GM06990 (cell line): Measurements from ENCODE around the gene DIPK1C.

ENCODE experiments used
- DNase-seq: peaks from one replicate; pipeline ENCODE4 v3.0.0-alpha.2; 2011; ENCODE audit not compliant: insufficient read length; ENCODE audit errors: extremely low read depth
- H3K27me3 ChIP-seq: replicated peaks from 2 replicates; pipeline ENCODE4 v1.6.0; 2011; ENCODE audit warnings: low read length; ENCODE audit not compliant: control insufficient read depth, insufficient read depth
- H3K36me3 ChIP-seq: 2 replicates; pipeline ENCODE4 v1.5.1; 2011; ENCODE audit warnings: low read length; ENCODE audit not compliant: control insufficient read depth, insufficient read depth
- H3K4me3 ChIP-seq: replicated peaks from 2 replicates; pipeline ENCODE4 v1.5.1; 2011; ENCODE audit warnings: low read depth, mild to moderate bottlenecking, control low read depth, low read length
- CTCF ChIP-seq: IDR thresholded peaks from 2 replicates; pipeline ENCODE4 v1.5.1; 2011; ENCODE audit warnings: low read length, control low read depth, mild to moderate bottlenecking, inconsistent platforms; ENCODE audit not compliant: insufficient read depth, poor library complexity, severe bottlenecking

DIPK1C gene

DNA sequence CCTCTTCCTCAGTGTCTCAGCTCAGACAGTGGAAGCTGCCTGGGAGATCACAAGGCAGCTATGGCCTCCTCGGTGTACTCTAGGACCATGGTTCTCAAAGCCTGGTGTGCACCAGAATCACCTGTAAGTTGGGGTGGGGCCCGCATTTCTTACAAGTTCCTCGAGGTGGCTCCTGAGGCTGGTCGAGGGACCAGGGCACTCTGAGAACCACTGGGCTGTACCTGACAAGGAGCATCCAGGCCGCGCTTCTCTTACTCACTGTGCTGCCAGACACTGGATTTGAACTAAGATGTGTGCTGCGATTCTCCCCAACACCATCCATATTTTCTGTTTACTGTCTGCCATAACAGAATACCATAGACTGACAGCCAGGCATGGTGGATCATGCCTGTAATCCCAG is 59.5 kb downstream of the DIPK1C start:
- Histone ChIP-seq H3K27me3 (peaks cover 1% of the 10 kb centered on the region), H3K4me3 (no peak overlapping the region), H3K36me3 (no peaks in the 10 kb centered on the region)
- TF ChIP-seq CTCF: peak; percentile 14
- no peak for DNase-seq

DNA sequence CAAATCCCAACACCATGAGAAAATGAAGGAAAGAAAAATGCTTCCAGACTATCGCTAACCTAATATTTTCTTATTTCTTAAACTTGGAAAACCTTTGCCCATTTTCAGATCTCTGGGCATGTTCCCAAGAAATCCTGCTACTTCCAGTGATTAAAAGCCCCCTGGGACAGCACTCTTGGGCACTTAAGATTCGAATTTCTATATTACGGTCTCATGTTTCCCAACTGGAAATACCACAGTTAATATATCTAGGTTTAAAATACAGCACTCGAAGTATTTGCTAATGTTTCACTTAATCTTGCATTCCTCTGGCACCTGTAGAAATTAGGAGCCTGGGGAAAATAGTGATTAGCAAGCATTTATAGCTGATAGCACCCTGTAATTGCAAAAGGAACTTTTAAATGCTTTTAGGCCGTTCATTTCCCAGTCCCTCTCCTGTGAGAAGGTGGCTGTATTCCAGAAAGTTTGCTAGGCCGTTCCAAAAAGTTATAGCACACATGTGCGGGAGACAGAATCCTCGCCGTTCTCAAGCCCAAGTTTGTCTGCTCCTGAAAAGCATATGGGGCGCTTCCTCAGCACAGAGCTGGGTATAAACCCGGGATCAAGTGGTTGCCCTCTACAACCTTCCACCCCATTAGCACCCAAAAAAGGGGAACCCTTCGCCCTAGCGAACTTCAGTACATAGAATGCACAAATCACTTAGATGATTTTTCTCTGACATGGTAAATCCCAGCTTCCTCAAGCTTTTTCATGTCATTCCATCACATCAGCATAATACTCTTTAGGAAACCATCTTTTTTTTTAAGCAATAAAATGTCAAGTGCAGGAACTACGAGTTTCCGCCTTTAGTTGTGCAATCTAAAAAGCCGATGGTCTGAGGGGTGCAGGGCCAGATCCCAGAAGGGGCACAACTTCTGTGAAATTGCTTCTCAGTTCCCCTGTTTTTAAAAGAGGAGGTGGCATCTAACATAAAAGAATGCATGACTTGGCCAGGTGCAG is 60.6 kb downstream of the DIPK1C start:
- no peak for DNase-seq
- no peak for TF ChIP-seq CTCF
- no peak overlapping the region for H3K4me3 ChIP-seq
- H3K27me3 ChIP-seq: peaks cover 1% of the 10 kb centered on the region
- no peaks in the 10 kb centered on the region for H3K36me3 ChIP-seq

- peaks cover 1% of the 10 kb centered on the region for H3K27me3 ChIP-seq
- no peak for TF ChIP-seq CTCF
- H3K4me3 ChIP-seq: no peak overlapping the region
- no peaks in the 10 kb centered on the region for H3K36me3 ChIP-seq
- DNase-seq: no peak
These were observed 61.4 kb downstream of the DIPK1C start for GRCh38 chr18:74395648-74396154.

DNA sequence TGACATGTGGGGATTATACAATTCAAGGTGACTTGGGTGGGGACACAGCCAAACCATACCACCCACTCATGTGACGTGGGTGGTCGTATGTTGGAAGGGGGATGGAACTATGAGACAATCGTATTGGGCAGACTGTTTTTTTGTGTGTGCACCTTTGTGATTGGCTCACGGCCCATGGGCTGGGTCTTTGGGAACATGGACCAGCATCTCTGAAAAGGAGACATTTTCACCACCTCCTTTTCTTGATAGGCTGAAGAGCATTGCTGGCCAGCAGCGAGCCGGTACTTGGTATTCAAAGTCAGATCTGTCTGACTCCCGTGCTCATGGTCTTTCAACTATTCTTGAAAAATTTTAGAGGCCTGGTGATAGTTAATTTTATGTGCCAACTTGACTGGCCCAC is 62.1 kb downstream of the DIPK1C start:
- Histone ChIP-seq H3K27me3 (peaks cover 1% of the 10 kb centered on the region), H3K4me3 (no peak overlapping the region), H3K36me3 (no peaks in the 10 kb centered on the region)
- no peak for TF ChIP-seq CTCF
- DNase-seq: no peak

- TF ChIP-seq CTCF: no peak
- no peaks in the 10 kb centered on the region; the same call in none of the 2 replicates for H3K27me3 ChIP-seq
- DNase-seq: no peak
- no peaks in the 10 kb centered on the region for H3K36me3 ChIP-seq
- H3K4me3 ChIP-seq: no peak overlapping the region
These were observed 64.8 kb downstream of the DIPK1C start for GRCh38 chr18:74392323-74392722.
